ENCODE results near the gene UNC5C. TPM values are rescaled to one million over a fixed set of nuclear protein-coding genes. Genes with fewer than 3 reads are reported as not detected.

UNC5C gene
- total RNA-seq, 1 experiment from 2014 or later = 8.2 TPM

- CTCF ChIA-PET = no interaction called here
- in situ Hi-C loops (cut with HindIII; ENCODE audit: low pct_unique_long_range_greater_than_20kb, low sequenced_read_pairs) = no loop called here
- no peaks in the 10 kb centered on the region for H3K9me3 ChIP-seq (ENCODE audit: control insufficient read depth, insufficient read depth, low read depth, low read length)
Measured at GRCh38 chr4:95183656-95184408, 364.9 kb downstream of the UNC5C start.

GRCh38 chr4:95181996-95182306 lies 366.8 kb downstream of the UNC5C start:
- no peaks in the 10 kb centered on the region for H3K36me3 ChIP-seq (ENCODE audit: control insufficient read depth, insufficient read depth, low read length)
- ChIA-PET CTCF (no interaction called here), POLR2A (no interaction called here)
- no peaks in the 10 kb centered on the region for H3K27me3 ChIP-seq (ENCODE audit: control insufficient read depth, insufficient read depth, low read length)
- intact Hi-C loops (cut with micrococcal nuclease; ENCODE audit: unreplicated experiment) = no loop called here
- H3K4me1 ChIP-seq (ENCODE audit: control insufficient read depth, insufficient read depth, low read length) = no peaks in the 10 kb centered on the region
- H3K9me3 ChIP-seq (ENCODE audit: control insufficient read depth, insufficient read depth, low read depth, low read length) = no peaks in the 10 kb centered on the region
- TF ChIP-seq POLR2AphosphoS5 (IDR thresholded peaks at IDR 0.05; ENCODE audit: low read depth, low read length) (no peak), SIN3A (IDR thresholded peaks at IDR 0.05; ENCODE audit: borderline replicate concordance, insufficient read depth, low read depth, low read length) (no peak), TCF7L2 (IDR thresholded peaks at IDR 0.05; ENCODE audit: low read depth, low read length) (no peak), CTCF (IDR thresholded peaks at IDR 0.05) (no peak)
- TF ChIP-seq, protein P1, sequence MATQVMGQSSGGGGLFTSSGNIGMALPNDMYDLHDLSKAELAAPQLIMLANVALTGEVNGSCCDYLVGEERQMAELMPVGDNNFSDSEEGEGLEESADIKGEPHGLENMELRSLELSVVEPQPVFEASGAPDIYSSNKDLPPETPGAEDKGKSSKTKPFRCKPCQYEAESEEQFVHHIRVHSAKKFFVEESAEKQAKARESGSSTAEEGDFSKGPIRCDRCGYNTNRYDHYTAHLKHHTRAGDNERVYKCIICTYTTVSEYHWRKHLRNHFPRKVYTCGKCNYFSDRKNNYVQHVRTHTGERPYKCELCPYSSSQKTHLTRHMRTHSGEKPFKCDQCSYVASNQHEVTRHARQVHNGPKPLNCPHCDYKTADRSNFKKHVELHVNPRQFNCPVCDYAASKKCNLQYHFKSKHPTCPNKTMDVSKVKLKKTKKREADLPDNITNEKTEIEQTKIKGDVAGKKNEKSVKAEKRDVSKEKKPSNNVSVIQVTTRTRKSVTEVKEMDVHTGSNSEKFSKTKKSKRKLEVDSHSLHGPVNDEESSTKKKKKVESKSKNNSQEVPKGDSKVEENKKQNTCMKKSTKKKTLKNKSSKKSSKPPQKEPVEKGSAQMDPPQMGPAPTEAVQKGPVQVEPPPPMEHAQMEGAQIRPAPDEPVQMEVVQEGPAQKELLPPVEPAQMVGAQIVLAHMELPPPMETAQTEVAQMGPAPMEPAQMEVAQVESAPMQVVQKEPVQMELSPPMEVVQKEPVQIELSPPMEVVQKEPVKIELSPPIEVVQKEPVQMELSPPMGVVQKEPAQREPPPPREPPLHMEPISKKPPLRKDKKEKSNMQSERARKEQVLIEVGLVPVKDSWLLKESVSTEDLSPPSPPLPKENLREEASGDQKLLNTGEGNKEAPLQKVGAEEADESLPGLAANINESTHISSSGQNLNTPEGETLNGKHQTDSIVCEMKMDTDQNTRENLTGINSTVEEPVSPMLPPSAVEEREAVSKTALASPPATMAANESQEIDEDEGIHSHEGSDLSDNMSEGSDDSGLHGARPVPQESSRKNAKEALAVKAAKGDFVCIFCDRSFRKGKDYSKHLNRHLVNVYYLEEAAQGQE (IDR thresholded peaks at IDR 0.05; ENCODE audit: insufficient read depth in 1 of 2, low read depth in 2 of 2, low read length in 1 of 2) = no peak
- no TSS peak for BruUV-seq (replicated peaks)
- ATAC-seq = no peak
- no peak overlapping the region for H3K27ac ChIP-seq (ENCODE audit: low read length)
- in situ Hi-C loops (cut with HindIII; ENCODE audit: low pct_unique_long_range_greater_than_20kb, low sequenced_read_pairs) = no loop called here
- DNase-seq (ENCODE audit: low read depth, low spot score) = no peak
- H3K4me3 ChIP-seq (ENCODE audit: low read depth in 2 of 2, low read length in 2 of 2) = no peak overlapping the region

More at GRCh38 chr4:95183656-95184408, 364.9 kb downstream of the UNC5C start:
- Histone ChIP-seq H3K27me3 (ENCODE audit: control insufficient read depth, insufficient read depth, low read length) (no peaks in the 10 kb centered on the region), H3K4me3 (ENCODE audit: low read depth in 2 of 2, low read length in 2 of 2) (no peak overlapping the region), H3K4me1 (ENCODE audit: control insufficient read depth, insufficient read depth, low read length) (no peaks in the 10 kb centered on the region), H3K36me3 (ENCODE audit: control insufficient read depth, insufficient read depth, low read length) (no peaks in the 10 kb centered on the region), H3K27ac (ENCODE audit: low read length) (no peak overlapping the region)
- ATAC-seq (no peak), DNase-seq (ENCODE audit: low read depth, low spot score) (no peak)
- BruUV-seq (replicated peaks) = no TSS peak
- TF ChIP-seq, protein P1 (IDR thresholded peaks at IDR 0.05; ENCODE audit: insufficient read depth in 1 of 2, low read depth in 2 of 2, low read length in 1 of 2) = no peak
- no peak for TF ChIP-seq SIN3A (IDR thresholded peaks at IDR 0.05; ENCODE audit: borderline replicate concordance, insufficient read depth, low read depth, low read length)
- TF ChIP-seq CTCF (IDR thresholded peaks at IDR 0.05) = no peak
- TF ChIP-seq POLR2AphosphoS5 (IDR thresholded peaks at IDR 0.05; ENCODE audit: low read depth, low read length) = no peak
- no peak for TF ChIP-seq TCF7L2 (IDR thresholded peaks at IDR 0.05; ENCODE audit: low read depth, low read length)
- intact Hi-C loops (cut with micrococcal nuclease; ENCODE audit: unreplicated experiment) = no loop called here
- POLR2A ChIA-PET = no interaction called here

All from Panc1 (cell line).